Panc1 (cell line): ENCODE results near the gene NOC2L.

Experiments
- POLR2AphosphoS5 ChIP-seq: IDR thresholded peaks from 2 replicates; pipeline ENCODE4 v1.6.1; 2012; ENCODE audit warnings: mild to moderate bottlenecking, low read depth, low read length, moderate library complexity
- SIN3A ChIP-seq: IDR thresholded peaks from 2 replicates; pipeline ENCODE4 v1.6.1; 2012; ENCODE audit warnings: low read depth, mild to moderate bottlenecking, low read length, moderate library complexity, borderline replicate concordance; ENCODE audit not compliant: insufficient read depth
- TCF7L2 ChIP-seq: IDR thresholded peaks from 2 replicates; pipeline ENCODE4 v1.6.1; 2011; ENCODE audit warnings: mild to moderate bottlenecking, low read depth, low read length, inconsistent platforms
- TF ChIP-seq, protein P1 (sequence below): fragments of 450-650 bp; IDR thresholded peaks from 2 replicates; pipeline ENCODE4 v1.5.1; 2017; ENCODE audit warnings: mild to moderate bottlenecking
- TF ChIP-seq, protein P2 (sequence below), 2 experiments: IDR thresholded peaks; 2 replicates each; pipeline ENCODE4 v1.6.1; 2011 to 2012; ENCODE audit warnings: low read depth in 2 of 2, control low read depth in 1 of 2, low read length in 1 of 2, mild to moderate bottlenecking in 1 of 2, moderate library complexity in 1 of 2; ENCODE audit not compliant: insufficient read depth in 1 of 2

- TF ChIP-seq, protein P1, sequence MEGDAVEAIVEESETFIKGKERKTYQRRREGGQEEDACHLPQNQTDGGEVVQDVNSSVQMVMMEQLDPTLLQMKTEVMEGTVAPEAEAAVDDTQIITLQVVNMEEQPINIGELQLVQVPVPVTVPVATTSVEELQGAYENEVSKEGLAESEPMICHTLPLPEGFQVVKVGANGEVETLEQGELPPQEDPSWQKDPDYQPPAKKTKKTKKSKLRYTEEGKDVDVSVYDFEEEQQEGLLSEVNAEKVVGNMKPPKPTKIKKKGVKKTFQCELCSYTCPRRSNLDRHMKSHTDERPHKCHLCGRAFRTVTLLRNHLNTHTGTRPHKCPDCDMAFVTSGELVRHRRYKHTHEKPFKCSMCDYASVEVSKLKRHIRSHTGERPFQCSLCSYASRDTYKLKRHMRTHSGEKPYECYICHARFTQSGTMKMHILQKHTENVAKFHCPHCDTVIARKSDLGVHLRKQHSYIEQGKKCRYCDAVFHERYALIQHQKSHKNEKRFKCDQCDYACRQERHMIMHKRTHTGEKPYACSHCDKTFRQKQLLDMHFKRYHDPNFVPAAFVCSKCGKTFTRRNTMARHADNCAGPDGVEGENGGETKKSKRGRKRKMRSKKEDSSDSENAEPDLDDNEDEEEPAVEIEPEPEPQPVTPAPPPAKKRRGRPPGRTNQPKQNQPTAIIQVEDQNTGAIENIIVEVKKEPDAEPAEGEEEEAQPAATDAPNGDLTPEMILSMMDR: no peak
- TF ChIP-seq POLR2AphosphoS5 (no peak), SIN3A (no peak), TCF7L2 (no peak)
- TF ChIP-seq, protein P2, sequence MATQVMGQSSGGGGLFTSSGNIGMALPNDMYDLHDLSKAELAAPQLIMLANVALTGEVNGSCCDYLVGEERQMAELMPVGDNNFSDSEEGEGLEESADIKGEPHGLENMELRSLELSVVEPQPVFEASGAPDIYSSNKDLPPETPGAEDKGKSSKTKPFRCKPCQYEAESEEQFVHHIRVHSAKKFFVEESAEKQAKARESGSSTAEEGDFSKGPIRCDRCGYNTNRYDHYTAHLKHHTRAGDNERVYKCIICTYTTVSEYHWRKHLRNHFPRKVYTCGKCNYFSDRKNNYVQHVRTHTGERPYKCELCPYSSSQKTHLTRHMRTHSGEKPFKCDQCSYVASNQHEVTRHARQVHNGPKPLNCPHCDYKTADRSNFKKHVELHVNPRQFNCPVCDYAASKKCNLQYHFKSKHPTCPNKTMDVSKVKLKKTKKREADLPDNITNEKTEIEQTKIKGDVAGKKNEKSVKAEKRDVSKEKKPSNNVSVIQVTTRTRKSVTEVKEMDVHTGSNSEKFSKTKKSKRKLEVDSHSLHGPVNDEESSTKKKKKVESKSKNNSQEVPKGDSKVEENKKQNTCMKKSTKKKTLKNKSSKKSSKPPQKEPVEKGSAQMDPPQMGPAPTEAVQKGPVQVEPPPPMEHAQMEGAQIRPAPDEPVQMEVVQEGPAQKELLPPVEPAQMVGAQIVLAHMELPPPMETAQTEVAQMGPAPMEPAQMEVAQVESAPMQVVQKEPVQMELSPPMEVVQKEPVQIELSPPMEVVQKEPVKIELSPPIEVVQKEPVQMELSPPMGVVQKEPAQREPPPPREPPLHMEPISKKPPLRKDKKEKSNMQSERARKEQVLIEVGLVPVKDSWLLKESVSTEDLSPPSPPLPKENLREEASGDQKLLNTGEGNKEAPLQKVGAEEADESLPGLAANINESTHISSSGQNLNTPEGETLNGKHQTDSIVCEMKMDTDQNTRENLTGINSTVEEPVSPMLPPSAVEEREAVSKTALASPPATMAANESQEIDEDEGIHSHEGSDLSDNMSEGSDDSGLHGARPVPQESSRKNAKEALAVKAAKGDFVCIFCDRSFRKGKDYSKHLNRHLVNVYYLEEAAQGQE (IDR thresholded peaks at IDR 0.05; ENCODE audit: insufficient read depth in 1 of 2, low read depth in 2 of 2, low read length in 1 of 2): no peak
Measured at GRCh38 chr1:932776-933602, 26.1 kb downstream of the NOC2L start.
